Measurements from ENCODE around the gene SIRPG. TPM values are rescaled to one million over a fixed set of nuclear protein-coding genes. Genes with fewer than 3 reads are reported as not detected.

SIRPG gene
- total RNA-seq, 1 donor from 2014 or later, result not detected

DNA sequence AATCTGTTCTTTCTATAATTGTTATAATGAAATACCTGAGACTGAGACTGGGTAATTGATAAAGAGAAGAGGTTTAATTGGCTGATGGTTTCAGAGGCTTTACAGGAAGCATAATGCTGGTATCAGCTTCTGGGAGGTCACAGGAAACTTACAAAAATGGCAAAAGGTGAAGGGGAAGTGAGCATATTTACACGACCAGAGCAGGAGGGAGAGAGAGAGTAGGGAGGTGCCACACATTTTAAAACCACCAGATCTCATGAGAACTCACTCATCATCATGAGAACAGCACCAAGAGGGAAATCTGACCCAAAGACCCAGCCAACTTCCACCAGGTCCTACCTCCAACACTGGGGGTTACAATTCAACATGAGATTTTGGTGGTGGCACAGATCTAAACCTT, 35.1 kb downstream of the SIRPG start:
- TF ChIP-seq, protein P1, sequence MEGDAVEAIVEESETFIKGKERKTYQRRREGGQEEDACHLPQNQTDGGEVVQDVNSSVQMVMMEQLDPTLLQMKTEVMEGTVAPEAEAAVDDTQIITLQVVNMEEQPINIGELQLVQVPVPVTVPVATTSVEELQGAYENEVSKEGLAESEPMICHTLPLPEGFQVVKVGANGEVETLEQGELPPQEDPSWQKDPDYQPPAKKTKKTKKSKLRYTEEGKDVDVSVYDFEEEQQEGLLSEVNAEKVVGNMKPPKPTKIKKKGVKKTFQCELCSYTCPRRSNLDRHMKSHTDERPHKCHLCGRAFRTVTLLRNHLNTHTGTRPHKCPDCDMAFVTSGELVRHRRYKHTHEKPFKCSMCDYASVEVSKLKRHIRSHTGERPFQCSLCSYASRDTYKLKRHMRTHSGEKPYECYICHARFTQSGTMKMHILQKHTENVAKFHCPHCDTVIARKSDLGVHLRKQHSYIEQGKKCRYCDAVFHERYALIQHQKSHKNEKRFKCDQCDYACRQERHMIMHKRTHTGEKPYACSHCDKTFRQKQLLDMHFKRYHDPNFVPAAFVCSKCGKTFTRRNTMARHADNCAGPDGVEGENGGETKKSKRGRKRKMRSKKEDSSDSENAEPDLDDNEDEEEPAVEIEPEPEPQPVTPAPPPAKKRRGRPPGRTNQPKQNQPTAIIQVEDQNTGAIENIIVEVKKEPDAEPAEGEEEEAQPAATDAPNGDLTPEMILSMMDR (IDR thresholded peaks at IDR 0.05), result no peak
- TF ChIP-seq POLR2A (IDR thresholded peaks at IDR 0.05), result no peak
- no peak for TF ChIP-seq POLR2AphosphoS5 (IDR thresholded peaks at IDR 0.05; ENCODE audit: insufficient read depth in 1 of 2, low read depth in 1 of 2)
- intact Hi-C loops (cut with DNase I), result no loop called here

DNA sequence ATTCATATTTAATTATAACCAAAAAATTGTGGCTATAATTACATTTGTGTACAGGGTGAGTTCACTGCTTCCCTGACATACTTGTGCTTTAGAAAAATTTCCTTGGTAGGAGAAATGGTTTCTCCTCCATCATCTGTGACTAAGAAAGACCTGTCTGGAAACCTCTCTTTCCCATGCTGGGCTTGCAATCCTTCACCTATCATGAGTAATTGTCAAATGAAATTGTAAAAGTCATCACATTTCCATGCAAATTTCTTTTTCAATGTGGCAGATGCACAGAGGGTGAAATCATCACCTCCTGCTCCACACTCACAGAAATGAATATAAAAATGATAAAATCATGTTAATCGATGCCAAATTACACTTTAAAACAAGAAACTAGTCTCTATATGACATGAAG, 36.3 kb downstream of the SIRPG start:
- H3K27me3 ChIP-seq, result no peaks in the 10 kb centered on the region
- intact Hi-C loops (cut with DNase I), result no loop called here
- no peaks in the 10 kb centered on the region for H3K36me3 ChIP-seq
- no peaks in the 10 kb centered on the region for H3K4me1 ChIP-seq
- H3K4me3 ChIP-seq, result no peak overlapping the region
- no peak overlapping the region for H3K27ac ChIP-seq
- TF ChIP-seq POLR2A (IDR thresholded peaks at IDR 0.05), result no peak
- TF ChIP-seq, protein P1 (IDR thresholded peaks at IDR 0.05), result no peak
- no peaks in the 10 kb centered on the region for H3K9me3 ChIP-seq
- DNase-seq (ENCODE audit: extremely low spot score in 2 of 2), result no peak

More for the DNA sequence above, 35.1 kb downstream of the SIRPG start:
- Histone ChIP-seq H3K9me3 (no peaks in the 10 kb centered on the region), H3K4me3 (no peak overlapping the region), H3K36me3 (no peaks in the 10 kb centered on the region), H3K4me1 (no peaks in the 10 kb centered on the region), H3K27ac (no peak overlapping the region), H3K27me3 (no peaks in the 10 kb centered on the region)
- DNase-seq (ENCODE audit: extremely low spot score in 2 of 2), result no peak

DNA sequence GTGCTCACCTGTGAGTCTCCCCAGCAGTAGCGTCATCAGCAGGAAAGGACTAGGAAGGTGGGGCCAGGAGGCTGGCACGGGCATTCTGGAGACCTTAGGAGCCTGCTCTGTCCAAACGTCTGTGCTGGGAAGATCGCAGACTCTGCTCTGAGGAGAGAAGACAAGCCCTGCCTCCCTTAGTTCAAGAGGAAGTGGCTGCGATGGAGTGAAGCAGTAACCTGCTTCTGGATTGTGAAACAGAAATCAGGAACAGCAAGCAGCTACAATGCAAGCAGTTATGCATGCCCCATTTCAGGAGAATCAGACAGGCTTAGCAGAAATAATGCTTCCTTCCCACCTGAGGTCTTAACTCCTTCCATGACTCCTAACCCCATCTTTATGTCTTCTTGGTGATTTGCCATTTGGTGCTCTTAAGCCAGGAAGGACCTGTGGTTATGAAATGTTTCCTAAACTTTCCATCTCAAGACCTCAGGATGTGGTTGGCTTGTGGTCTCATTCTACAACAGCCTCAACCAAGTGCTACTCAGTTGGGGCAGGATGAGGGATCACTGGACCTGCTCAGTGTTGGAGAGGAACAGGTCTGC, 37.6 kb downstream of the SIRPG start, which contains the start of gene SIRPB1:
Gene SIRPB1, minus strand, starts transcription at position 149 of the 584 bp plus-strand sequence. Its CDS starts 65 bp downstream, at position 84.
- Histone ChIP-seq H3K4me1 (no peaks in the 10 kb centered on the region), H3K27me3 (no peaks in the 10 kb centered on the region), H3K36me3 (no peaks in the 10 kb centered on the region), H3K27ac (no peak within 1 kb of the TSS), H3K4me3 (no peak within 1 kb of the TSS), H3K9me3 (no peaks in the 10 kb centered on the region)
- no peak for TF ChIP-seq POLR2AphosphoS5 (IDR thresholded peaks at IDR 0.05; ENCODE audit: insufficient read depth in 1 of 2, low read depth in 1 of 2)
- TF ChIP-seq POLR2A (IDR thresholded peaks at IDR 0.05), result no peak
- TF ChIP-seq, protein P1 (IDR thresholded peaks at IDR 0.05), result no peak
- no peak for DNase-seq (ENCODE audit: extremely low spot score in 2 of 2)
- intact Hi-C loops (cut with DNase I), result no loop called here

DNA sequence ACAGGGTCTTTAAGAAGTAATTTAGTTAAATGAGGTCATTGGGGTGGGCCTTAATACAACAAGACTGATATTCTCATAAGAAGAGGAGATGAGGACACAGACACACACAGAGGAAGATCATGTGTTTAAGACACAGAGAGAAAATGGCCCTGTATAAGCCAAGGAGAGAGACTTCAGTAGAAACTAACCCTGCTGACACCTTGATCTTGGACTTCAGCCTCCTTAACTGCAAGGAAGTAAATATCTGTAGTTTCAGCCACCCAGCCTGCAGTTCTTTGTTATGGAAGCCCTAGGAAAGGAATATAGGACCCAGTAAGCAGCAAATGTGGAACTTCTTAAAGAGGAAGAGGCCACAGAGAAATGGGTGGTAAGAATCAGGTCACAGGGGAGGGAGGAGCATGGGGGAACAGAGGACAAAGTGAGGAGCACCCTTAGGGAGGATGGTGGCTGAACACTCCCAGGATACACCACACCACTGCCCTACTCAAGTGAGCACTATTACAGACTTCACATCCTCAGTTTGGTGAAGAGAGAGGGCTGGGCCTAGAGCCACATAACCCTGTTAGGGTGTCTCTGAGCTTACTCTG, 38.5 kb downstream of the SIRPG start:
- Histone ChIP-seq H3K4me3 (no peak overlapping the region), H3K4me1 (no peaks in the 10 kb centered on the region), H3K36me3 (no peaks in the 10 kb centered on the region), H3K9me3 (no peaks in the 10 kb centered on the region), H3K27me3 (no peaks in the 10 kb centered on the region), H3K27ac (no peak overlapping the region)
- intact Hi-C loops (cut with DNase I), result no loop called here
- DNase-seq (ENCODE audit: extremely low spot score in 2 of 2), result no peak
- TF ChIP-seq POLR2AphosphoS5 (IDR thresholded peaks at IDR 0.05; ENCODE audit: insufficient read depth in 1 of 2, low read depth in 1 of 2), result no peak
- TF ChIP-seq, protein P1 (IDR thresholded peaks at IDR 0.05), result no peak
- no peak for TF ChIP-seq POLR2A (IDR thresholded peaks at IDR 0.05)

DNA sequence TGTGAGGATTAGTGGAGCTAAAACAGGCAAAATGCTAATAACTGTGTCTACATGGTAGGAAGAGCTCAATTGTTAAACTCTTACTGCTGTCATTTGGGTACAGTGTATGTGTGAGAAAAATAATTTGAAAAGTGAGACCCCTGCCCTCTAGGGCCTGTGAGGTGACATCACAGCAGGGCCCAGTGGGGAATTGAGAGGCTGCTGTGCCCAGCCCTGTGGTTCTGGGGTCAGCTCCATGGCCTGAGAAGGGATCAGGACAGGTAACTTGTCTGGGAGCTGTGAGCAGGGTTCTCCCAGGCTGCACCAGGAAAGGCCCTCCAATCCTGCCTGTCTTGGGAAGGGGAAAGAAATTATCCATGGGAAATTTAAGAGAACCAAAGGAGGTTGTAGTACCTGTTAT, 39.1 kb downstream of the SIRPG start:
- intact Hi-C loops (cut with DNase I), result no loop called here
- TF ChIP-seq, protein P1 (IDR thresholded peaks at IDR 0.05), result no peak
- no peak for TF ChIP-seq POLR2AphosphoS5 (IDR thresholded peaks at IDR 0.05; ENCODE audit: insufficient read depth in 1 of 2, low read depth in 1 of 2)
- TF ChIP-seq POLR2A (IDR thresholded peaks at IDR 0.05), result no peak
- Histone ChIP-seq H3K4me1 (no peaks in the 10 kb centered on the region), H3K9me3 (no peaks in the 10 kb centered on the region), H3K36me3 (no peaks in the 10 kb centered on the region), H3K4me3 (no peak overlapping the region), H3K27ac (no peak overlapping the region), H3K27me3 (no peaks in the 10 kb centered on the region)
- no peak for DNase-seq (ENCODE audit: extremely low spot score in 2 of 2)

Measured in vagina (tissue), 2 donors.